Cardiac fibroblast (primary cell): ENCODE measurements around the gene ABHD2.
A peak's percentile ranks its signal among the peaks of the same experiment; 100 is the strongest.

Experiments used
- DNase-seq, 2 donors: peaks; one replicate each; pipeline versions ENCODE4 v3.0.0 to v3.0.0-alpha.2; 2010; ENCODE audit warnings: low read depth in 2 of 2
- H3K4me3 ChIP-seq, 2 donors: replicated peaks in 1 of 2; 1 replicate in 1 of 2; 2 replicates in 1 of 2; pipeline ENCODE4 v1.5.1; 2011; ENCODE audit warnings: low read depth in 2 of 2, low read length in 2 of 2, mild to moderate bottlenecking in 2 of 2, moderate library complexity in 1 of 2
- CTCF ChIP-seq: IDR thresholded peaks from one replicate; pipeline ENCODE4 v1.5.1; 2011; ENCODE audit warnings: low read depth, mild to moderate bottlenecking, low read length, inconsistent platforms

ABHD2 gene

GRCh38 chr15:89205991-89206585 is 117.8 kb downstream of the ABHD2 start:
- no peak for TF ChIP-seq CTCF
- no peak overlapping the region for H3K4me3 ChIP-seq
- no peak for DNase-seq

GRCh38 chr15:89206908-89207331 is 118.7 kb downstream of the ABHD2 start:
- peak overlapping the region in 1 of 2 donors; percentile 18 for H3K4me3 ChIP-seq
- DNase-seq = peak; percentile 70 to 75
- peak; percentile 99 for TF ChIP-seq CTCF

DNA sequence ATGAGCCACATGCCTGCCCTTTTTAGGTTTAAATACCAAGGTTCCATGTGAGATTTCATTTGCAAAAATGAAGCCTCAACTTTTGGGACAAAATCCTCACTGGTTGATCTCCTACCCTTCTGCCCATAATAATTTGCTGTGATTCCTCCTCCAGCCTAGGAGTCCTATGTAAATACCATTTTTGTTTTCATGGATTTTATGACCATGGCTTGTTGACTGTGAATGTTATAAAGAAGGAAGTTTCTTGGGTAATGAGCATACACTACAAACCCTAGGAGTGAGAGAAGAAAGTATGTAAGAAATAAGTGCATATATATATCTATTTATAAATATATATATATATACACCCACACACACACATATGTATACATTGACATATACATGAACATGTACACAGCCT is 120.0 kb downstream of the ABHD2 start:
- DNase-seq = no peak
- TF ChIP-seq CTCF = no peak
- no peak overlapping the region for H3K4me3 ChIP-seq

GRCh38 chr15:89209057-89209456 is 120.8 kb downstream of the ABHD2 start:
- no peak for DNase-seq
- H3K4me3 ChIP-seq = no peak overlapping the region
- no peak for TF ChIP-seq CTCF

GRCh38 chr15:89211678-89212170 is 123.5 kb downstream of the ABHD2 start:
- TF ChIP-seq CTCF = no peak
- DNase-seq = no peak
- H3K4me3 ChIP-seq = no peak overlapping the region

- no peak overlapping the region for H3K4me3 ChIP-seq
- DNase-seq = no peak
- no peak for TF ChIP-seq CTCF
Measured at GRCh38 chr15:89215627-89216026, 127.4 kb downstream of the ABHD2 start.

DNA sequence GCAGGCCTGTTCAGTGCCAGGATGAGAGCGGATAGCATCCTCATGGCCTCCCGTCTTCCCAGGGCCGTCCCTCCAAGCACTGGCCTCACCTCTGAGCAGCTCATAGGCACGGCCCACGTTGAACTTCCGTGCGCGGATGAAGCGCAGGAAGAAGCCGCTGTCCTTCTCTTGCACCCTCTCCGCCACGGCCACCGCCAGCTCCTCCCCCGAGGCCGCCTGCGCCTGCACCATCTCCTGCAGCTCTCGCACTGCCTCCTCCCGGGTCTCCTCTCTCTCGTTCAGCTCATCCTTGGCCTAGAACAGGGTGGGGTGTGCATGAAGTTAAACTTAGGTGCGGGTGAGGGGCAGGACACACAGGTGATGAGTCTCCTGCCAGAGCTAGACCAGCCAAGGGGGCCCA is 128.8 kb downstream of the ABHD2 start:
- DNase-seq = no peak
- no peak overlapping the region for H3K4me3 ChIP-seq
- TF ChIP-seq CTCF = no peak
